NCI-H2029 treated with DMSO at 0.1 percent for 48 hours (cell line): ENCODE results near the gene OR5D16.
"Not testable (repeated sequence)": the region's sequence is repeated elsewhere in the genome, so short reads cannot be mapped to it uniquely, and the experiment has no call there.

ENCODE experiments used
- DNase-seq: peaks from one replicate; lab custom pipeline; 2025; lab: John Stamatoyannopoulos, UW

OR5D16 gene

DNA sequence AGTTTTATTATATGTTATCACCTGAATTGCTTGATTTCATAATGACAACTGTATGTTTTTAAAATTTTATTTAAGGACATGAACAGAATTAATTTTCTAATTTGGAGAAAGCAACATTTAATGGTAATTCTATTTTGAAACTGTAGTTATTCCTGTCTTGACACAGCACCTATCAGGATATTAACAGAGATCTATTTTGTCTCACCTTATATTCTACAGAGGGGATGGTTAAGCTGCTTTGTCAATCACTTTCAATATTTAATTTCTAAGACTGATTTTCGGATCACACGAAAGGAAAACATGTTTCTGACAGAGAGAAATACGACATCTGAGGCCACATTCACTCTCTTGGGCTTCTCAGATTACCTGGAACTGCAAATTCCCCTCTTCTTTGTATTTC lies at the start of gene OR5D16:
Gene OR5D16, plus strand, starts transcription at position 301 of the 400 bp plus-strand sequence. Its CDS starts 0 bp downstream, at position 301.
- DNase-seq = no peak

DNA sequence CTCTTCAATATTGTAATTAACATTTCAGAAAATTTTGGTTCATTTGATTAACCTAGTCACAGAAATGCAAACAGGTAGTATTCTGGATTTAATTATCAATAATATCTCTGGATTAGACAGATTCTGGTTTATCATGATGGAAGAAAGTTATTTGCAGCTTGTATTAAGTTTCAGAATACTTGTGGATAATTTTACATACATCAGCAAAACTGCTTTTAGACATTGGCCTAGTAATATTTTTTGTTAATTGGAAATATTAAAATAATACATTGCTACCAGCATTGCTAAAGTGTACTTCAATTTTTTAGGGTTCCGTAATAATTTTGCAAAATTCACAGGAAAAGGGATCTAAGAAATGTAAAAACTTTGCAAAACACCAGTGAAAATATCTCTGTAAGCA lies 46.9 kb upstream of the OR5D16 start:
- no peak for DNase-seq

DNA sequence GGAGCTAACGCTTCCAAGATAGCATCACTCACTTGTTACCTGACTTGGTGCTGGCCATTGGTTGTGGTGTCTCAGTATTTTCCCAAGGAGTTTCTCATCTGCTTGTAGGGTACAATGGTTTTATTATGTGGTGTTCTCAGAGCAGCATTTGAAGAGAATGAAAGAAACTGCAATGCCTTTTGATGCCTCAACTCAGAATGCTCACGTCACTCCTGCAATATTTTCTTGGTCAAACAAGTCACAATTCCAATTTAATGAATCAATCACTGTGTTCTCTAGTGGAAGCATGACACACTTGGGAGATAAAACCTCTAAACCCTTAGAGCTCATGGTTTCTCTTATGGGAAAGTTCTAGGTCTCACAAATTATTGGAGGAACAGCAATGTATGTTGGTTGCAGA lies 45.2 kb upstream of the OR5D16 start:
- no peak for DNase-seq

DNA sequence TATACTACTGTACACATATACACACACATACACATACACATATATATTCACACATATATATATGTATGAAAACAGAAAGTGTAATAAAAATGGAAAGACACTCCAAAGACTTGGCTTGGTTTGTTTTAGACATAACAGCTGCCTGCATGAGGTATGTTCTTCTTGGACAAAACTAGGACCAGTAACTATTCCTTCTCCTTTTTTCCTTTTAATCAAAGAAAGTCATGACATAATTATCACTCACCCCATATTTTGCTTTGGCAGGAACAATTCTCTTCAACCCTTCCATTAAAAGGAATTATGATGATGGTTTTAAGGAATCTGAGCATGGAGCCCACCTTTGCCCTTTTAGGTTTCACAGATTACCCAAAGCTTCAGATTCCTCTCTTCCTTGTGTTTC lies 43.3 kb upstream of the OR5D16 start, which contains the start of gene OR5D14:
Gene OR5D14, plus strand, starts transcription at position 301 of the 400 bp plus-strand sequence. Its CDS starts 0 bp downstream, at position 301.
- DNase-seq = no peak

DNA sequence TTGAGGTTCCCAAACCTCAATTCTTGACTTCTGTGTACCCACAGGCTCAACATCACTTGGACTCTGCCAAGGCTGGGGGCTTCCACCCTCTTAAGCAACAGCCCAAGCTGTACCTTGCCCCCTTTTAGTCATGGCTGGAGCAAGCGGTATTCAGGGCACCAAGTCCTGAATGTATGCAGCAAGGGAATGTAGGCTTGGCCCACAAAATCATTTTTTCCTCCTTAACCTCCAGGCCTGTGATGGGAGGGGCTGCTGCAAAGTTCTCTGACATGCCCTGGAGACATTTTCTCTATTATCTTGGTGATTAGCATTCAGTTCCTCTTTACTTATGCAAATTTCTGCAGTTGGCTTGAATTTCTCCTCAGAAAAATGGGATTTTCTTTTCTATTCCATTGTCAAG lies 32.3 kb upstream of the OR5D16 start:
- no peak for DNase-seq

DNA sequence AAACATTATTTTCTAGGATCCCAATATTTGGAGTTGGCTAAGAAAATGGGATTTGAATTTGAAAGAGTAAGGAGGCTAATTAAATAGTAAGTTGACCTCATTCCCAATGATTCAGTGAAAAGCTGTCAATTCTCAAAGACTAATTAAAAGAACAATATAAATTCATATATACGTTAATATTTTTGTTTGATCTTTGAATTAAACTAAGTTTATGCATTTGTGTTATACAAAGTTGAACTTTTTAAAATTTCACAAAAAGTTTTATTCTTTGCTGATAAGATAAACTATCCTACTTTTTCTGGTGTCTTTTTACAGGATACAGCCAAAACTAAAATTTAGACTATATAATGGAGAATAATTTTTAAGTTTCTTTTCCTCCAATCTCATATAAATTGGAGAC lies 27.5 kb upstream of the OR5D16 start, which contains the start of gene OR5L1:
Gene OR5L1, plus strand, starts transcription at position 301 of the 400 bp plus-strand sequence. CDS start 100 bp downstream, outside the sequence.
- no peak for DNase-seq

DNA sequence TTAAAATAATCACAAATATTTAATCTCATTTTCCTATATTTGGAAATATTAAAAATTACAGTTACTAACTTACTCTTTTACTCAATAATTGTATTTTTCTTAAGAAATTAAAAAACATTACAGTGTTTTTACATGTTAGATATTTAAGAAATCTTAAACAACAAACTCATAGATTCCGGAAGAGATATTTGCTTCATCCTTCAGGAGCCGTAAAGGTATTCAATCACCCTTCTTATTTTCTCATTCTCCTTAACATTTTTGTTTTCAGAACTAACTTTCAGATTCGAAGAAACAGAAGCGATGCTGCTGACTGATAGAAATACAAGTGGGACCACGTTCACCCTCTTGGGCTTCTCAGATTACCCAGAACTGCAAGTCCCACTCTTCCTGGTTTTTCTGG lies 19.2 kb upstream of the OR5D16 start, which contains the start of gene OR5D18:
Gene OR5D18, plus strand, starts transcription at position 301 of the 400 bp plus-strand sequence. Its CDS starts 0 bp downstream, at position 301.
- DNase-seq = no peak

DNA sequence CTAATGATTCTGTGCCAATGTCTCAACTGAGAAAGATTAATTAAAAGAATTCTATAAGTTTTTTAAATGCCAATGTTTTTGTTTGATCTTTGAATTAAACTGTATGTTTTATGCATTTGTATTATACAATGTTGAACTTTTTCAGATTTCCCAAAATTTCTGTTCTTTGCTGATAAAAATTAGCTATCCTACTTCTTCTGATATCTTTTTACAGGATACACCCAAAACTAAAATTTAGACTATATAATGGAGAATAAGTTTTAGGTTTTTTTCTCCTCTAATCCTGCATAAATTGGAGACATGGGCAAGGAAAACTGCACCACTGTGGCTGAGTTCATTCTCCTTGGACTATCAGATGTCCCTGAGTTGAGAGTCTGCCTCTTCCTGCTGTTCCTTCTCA lies 11.6 kb upstream of the OR5D16 start, which contains the start of gene OR5L2:
Gene OR5L2, plus strand, starts transcription at position 301 of the 400 bp plus-strand sequence. Its CDS starts 0 bp downstream, at position 301.
- DNase-seq = no peak

DNA sequence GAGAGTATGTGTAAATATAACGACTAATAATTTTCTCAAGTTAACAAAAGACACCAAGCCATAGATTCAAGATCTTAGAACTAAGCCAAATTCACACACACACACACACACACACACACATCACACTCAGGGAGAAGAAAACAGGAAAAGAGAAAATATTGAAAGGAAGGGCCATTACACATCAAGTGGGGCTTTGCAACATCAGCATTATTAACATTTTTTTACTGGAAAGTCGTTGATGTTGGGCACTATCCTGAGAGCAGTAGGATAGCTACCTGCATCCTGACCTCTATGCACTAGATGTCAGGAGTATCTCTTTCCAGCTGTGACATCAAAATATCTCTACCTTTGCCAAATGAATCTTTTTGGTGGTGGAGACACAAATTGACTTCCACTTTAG lies 8.9 kb downstream of the OR5D16 start:
- DNase-seq = no peak

DNA sequence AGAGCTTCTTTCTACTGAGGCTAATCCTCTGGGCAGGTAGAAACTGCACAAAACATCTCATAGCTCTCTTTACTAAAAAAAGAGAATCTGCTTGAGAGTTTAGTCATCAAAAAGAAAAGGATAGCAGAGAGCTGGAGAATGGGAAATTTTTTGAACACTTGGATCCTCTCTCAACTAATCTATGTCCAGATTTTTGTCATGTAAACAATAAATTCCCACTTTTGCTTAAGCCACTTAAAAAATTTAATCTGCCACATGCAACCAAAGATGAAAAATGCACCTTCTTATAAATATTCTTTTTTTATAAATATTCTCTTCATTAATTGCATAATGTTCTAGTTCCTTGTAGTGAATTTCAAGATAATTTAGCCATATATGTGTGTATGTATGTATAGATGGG lies 10.5 kb downstream of the OR5D16 start:
- DNase-seq = no peak

DNA sequence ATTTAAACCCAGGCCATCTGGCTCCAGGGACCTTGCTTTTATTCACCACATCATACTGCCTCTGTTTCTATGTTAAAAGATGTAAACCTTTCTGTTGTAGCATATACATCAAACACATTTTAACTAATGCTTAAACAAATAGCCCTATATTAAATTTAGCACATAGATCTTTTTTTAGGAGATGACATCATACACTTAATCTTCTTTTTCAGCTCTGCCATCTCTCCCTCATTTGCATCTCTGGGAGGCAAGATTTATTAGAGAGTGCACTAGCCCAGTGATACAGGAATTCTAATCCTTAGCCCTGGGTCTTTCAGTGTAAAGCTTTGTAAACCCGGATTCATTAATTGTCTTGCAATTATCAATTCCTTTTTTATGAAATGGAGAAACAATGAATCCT lies 13.6 kb downstream of the OR5D16 start:
- DNase-seq = no peak

DNA sequence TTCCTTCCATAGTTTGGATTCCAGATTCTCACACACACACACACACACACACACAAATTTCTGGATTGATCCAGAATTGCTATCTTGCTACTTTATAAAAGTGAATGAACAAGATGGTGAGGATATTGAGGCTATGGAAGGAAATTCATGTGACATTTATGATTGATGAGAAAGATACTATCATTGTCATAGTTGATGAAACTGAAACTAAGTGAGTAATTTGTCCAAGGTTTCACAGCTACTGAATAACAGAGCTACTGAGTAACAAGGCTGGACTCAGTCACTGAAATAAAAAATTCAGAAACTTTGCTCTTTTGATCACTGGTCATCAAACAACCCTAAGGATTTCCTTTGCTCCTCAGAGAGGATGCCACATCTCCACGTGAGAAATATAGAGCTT lies 16.2 kb downstream of the OR5D16 start:
- no peak for DNase-seq

DNA sequence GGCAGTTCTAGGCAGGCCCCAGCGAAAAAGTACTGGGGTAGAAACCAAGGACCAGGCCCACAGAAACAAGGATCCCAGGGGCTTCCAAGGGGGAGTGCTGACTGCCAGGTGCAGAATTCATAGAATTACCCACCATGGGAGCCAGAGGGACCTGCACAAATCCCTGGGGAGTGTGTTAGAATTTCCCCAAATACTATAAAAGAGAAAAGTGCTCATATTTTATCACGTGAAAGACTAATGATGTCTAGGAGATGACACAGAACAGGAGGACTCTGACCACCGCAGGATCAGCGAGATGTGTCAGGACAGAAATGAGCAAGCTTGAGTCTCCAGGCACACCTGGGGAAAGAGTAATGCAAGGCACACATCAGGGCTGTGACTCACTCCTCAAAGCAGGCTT lies 28.8 kb downstream of the OR5D16 start:
- not testable (repeated sequence) for DNase-seq

DNA sequence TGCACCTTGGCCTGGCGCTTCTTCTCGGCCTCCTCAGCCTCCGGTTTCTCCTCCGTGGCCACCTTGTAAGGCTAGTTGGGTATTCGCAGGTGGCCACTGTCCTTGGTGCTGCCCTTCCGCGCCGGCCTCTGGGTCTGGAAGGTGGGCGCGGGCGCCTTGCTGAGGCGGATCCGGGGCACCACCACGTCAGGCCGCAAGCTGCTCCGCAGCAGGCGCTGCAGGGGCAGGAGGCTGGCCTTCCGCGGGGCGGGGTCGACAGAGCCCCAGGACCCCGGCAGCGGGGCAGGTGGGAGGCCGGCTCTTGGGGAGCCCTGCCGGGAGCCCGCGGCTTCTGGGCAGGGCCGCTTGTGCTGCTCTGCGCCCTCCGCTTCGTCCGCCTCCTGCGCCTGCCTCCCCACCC lies 34.2 kb downstream of the OR5D16 start:
- not testable (repeated sequence) for DNase-seq

DNA sequence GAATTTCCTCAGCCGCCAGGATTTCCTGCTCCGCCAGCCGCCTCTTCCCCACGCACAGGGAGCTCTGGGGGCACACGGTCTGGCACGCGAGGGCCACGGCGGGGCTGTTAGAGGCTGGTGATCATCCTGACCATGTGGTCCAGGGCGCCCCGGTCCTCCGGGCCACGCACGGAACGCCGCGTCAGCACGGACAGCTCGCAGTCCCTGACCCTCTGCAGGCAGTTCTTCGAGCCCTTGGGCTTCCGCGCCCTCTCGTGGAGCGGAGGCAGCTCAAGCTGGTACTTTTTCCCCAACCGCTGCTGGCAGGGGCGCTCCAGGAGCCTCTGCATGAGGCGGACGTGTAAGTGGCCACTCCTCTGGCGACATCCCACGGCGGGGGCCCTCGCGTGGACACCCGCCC lies 34.6 kb downstream of the OR5D16 start:
- not testable (repeated sequence) for DNase-seq

DNA sequence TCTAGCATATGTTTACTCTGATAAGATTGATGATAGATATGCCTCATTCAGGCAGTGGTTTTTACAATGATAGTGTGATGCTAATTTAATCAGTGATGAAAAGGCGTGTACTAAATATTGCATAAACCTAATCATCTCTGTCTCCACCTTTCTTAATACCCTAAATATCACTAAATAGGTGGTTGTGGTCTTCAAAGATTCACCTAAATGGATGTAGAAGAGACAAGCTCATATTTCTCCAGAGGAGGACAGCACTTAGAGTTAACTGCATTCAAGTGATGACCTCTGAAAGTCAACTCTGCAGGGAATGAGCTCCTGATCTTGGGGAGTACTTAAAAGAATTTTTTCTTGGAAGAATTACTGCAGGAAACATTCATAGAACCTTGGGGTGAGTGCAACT lies 44.4 kb downstream of the OR5D16 start, which contains the start of gene TRIM51:
Gene TRIM51, plus strand, starts transcription at position 301 of the 400 bp plus-strand sequence. CDS start 2,132 bp downstream, outside the sequence.
- not testable (repeated sequence) for DNase-seq

DNA sequence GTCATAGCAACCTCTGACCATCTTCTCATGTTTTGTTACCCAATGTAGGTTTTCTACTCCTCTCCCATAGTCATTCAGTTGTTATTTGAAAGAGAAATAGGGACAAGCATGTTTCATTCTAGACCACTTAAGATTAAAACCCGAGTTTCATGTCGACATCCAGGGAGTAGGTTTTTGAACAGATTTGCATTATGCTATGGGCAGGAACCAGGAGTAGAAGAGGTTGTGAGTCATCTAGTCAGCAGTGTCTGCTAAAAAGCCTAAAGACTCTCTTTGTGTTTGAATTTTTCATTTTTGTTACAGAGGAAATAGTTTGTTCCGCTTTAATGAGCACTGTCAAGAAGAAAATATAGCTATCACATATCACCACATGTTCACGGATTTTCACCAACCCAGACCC lies 46.4 kb downstream of the OR5D16 start:
- DNase-seq = not testable (repeated sequence)

DNA sequence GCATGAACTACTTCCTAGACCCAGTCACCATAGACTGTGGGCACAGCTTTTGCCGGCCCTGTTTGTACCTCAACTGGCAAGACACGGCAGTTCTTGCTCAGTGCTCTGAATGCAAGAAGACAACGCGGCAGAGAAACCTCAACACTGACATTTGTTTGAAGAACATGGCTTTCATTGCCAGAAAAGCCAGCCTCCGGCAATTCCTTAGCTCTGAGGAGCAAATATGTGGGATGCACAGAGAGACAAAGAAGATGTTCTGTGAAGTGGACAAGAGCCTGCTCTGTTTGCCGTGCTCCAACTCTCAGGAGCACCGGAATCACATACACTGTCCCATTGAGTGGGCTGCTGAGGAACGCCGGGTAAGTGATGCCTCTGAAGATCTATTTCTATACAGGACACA lies 46.9 kb downstream of the OR5D16 start:
- DNase-seq = not testable (repeated sequence)
